Right hindlimb (tissue), 1 donor: ENCODE data around the gene SLC25A4.
"Not testable (repeated sequence)": the region's sequence is repeated elsewhere in the genome, so short reads cannot be mapped to it uniquely, and the experiment has no call there.

Source experiments
- DNase-seq: peaks from one replicate; pipeline ENCODE4 v3.0.0-alpha.2; 2018

SLC25A4 gene

DNA sequence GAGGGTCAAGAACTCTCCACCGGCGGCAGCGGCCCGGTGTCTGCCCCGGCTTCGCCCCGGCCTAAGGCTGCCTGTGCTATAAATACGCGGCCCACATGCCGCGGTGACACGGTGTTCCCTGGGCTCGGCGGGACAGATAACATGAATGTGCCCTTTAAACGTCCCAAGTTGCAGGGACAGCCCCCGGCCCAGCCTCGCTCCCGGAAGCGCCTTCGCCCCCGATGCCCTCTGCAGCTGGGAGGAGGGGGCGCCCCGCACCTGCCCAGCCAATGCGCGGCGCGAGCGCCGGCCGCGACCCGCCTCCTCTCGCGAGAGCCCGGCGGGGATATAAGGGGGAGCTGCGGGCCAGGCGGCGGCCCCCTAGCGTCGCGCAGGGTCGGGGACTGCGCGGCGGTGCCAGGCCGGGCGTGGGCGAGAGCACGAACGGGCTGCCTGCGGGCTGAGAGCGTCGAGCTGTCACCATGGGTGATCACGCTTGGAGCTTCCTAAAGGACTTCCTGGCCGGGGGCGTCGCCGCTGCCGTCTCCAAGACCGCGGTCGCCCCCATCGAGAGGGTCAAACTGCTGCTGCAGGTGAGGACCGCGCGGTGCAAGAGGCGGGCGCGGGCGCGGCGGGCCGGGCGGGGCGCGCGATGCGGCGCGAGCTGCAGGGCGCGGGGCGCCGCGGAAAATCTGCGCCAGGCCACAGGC is at the start of gene SLC25A4:
Gene SLC25A4, plus strand, starts transcription at position 355 of the 689 bp plus-strand sequence. Its CDS starts 107 bp downstream, at position 462.
- peak; percentile 87 for DNase-seq

DNA sequence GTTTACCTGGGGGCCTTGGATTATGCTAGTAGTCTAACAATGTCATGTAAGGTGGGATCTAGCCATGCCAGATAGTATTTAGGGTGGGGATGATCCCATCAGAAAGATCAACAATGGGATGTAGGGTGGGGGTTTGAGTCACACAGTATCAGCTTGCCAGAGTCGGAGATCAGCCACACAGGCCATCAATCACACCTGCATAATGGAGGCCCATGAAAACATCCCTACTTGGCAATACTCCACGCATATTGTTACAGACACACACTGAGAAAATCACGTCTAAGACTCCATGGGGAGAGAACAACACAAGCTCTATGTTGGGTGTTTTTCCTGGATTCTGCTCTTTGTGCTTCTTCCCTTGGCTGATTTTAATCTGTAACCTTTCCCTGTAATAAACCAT is 49.5 kb upstream of the SLC25A4 start:
- DNase-seq: no peak

DNA sequence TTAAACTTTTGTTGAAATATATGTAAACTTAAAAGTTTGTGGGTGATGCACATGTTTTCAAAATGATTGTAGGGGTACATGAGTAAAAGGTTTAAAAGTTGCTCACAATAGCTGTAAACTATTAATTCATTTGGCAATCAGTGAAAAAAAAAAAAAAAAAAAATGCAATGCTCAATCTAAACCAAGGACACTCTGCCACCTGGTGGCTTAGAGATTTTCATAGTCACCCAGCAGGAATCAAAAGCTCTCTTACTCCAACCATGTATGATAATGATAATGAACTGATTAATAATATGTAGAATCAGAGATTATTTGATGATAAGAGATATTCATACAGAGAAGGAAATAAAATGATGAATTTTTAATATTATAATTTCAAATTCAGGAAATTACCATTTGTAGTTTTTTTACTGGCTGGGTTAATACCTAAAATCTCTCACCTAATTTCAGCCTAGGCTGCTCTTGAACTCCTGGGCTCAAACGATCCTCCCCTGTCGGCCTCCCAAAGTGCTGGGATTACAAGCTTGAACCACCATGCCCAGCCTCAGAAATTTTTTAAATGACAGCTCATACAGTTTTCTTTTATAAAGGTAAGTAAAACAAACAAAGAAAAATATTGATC is 46.9 kb upstream of the SLC25A4 start:
- DNase-seq: peak; percentile 24

DNA sequence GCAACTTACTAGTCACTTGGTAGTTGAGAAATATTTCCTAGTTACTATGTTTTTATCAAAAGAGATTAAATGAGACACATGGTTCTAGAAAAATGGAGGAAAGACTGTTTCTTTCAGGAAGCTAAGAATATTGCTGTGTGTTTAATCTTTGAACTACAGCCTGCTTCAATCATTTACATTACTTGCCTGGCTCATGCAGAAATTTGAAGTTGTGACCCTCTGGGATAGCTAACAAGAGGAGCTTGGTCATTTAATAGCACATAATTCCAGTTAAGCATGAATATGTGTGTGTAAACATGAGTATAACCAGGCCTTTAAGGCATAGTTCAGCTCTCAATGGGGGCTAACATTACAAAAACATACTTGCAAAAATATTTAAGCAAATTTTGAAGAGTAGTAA is 44.6 kb upstream of the SLC25A4 start:
- DNase-seq: no peak

DNA sequence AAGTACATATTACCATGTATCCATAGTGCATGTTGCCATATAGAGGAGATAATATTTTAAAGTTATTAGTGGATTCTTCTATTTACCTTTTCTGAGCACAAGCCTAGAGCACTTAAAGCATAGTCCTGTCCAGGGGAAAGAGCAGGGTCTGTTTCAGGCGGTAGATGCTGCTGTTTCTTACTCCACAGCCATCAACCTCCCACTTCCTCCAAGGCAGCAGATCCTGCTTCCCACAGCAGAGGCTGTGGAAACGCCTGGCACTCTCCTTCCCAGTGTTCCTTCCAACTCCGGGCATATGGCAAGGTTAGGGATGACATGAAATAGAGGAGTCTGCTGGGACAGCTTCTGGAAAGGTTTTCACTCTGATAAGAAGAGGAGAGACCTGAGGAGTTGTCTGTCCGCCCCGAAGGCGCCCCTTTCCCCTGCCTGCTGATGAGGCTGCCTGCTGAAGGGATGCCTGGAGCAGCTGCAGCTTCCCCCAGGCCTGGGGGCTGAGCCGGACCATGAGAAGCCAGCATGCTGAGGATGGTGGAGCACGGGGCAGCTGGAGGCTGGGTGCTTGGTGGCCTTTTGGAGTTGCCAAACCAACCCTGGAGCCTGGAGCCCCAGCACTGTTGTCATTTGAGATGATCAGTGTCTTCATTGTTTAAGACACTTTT is 43.9 kb upstream of the SLC25A4 start:
- peak; percentile 21 for DNase-seq

DNA sequence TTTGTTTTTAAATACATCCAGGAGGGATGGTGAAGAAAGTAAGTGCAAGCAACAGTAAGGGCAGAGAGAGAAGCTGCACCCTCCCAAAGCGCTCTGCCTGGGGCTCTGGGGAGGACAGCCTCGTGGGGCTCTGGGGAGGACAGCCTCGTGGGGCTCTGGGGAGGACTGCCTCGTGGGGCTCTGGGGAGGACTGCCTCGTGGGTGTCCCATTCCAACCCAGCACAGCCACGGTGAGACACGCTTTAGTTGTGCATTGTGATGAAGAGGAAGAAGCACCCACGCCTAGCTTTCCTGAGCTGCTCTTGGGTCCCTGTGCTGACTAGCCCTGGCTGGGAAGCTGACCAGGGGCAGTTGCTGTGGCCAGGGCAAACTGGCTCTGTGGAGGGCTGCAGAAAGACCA is 43.1 kb upstream of the SLC25A4 start:
- no peak for DNase-seq

DNA sequence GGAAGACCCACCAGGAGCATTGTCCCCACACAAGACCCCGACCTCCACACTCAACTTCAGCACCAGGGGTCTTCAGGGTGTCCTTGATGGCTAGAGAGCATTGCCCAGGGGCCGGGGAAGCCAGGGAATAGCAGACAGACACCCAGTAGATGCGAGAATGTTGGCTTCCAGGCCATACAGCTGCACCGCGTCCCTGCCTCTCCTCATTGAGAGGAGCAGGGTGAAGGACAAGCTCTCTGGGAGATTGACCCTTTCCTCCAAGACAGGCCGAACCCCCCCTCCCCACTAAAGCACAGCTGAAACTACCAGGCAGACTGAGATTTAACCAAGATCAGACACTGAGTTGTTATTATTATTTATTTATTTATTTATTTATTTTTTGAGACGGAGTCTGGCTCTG is 42.6 kb upstream of the SLC25A4 start:
- no peak for DNase-seq

DNA sequence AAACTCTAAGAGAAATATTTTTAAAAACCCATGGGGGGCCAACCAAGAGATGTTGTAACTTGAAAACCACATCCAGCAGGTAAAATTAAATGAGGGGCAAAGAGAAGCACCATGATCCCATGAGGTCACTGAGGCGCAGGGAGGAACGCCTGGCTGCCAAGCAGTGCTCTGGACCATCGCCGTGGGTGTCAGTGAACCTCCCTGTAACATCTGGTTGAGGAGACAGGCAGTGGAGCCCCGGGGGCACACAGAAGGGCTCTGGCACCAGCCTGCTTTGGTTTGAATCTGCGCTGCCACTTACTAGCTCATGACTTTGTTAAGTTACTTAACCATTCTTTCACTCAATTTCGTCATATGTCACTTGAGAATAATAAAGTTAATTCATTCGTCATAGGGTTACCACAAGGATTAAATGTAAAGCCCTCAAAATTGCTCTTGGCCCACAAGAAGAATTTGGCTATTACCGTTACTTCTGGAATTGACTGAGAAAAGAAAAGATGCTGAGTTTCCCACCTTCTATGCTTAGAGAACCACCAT is 41.6 kb upstream of the SLC25A4 start:
- no peak for DNase-seq

DNA sequence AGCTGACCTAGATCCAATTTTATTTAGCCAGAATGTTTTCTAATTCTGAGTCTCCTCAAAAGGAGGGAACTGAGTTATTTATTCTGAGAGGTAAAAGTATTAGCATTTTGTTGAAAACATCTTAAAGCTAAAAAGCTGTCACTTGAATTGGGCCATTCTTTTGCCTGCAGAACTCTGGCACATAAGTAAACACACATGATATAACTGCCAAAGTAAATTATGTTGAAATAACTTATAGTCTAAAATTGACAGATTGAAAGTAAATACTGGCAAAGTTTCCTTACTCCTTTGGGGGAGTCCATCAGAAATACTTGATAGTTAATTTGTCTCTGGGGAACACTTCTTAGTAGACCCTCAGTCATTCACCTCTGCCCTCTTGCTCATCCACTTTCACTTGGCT is 38.3 kb upstream of the SLC25A4 start:
- no peak for DNase-seq

DNA sequence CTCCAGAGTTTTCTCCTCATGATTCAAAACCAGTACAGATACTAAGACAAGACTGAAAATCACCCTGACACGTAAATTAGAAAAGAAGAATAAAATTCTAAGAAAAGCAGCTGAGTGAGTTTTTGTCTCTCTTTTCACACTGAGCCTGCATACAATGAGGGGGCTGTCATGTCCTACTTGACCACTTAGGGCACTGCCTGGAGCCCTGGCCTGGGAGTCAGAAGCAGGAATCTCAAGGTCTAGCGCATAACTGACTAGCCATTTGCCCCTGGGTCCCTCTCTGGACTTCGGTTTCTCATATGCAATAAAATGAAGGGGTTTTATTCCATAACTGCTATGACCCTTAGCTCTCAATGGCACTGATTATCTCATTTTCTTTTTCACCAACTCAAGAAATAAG is 36.7 kb upstream of the SLC25A4 start:
- DNase-seq: no peak

DNA sequence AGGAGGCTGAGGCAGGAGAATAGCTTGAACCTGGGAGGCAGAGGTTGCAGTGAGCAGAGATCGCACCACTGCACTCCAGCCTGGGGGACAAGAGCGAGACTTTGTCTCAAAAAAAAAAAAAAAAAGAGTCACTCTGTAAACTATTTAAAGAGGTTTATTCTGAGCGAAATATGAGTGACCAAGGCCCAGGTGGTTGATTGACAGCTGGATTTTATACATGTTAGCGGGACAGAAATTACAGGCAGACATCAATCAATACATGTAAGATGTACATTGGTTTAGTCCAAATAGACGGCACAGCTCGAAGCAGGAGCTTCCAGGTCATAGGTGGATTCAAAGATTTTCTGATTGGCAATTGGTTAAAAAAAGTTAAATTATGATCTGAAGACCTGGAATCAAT is 35.5 kb upstream of the SLC25A4 start:
- DNase-seq: not testable (repeated sequence)

DNA sequence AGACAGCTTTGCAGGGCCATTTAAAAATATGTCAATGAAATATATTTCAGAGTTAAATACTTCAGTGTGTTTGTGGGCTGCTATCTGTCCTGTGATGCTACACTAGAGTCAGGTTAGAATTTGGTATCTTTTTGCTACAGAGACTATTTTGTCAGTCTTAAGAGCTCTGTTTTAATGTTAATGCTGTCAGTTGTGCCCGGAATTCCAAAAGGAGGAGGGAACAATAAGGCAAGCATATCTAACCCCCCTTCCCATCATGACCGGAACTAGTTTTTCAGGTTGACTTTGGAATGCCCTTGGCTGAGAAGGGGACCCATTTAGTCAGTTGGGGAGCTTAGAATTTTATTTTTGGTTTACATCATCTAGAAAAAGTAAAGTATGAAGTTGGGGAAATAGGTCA is 34.9 kb upstream of the SLC25A4 start:
- no peak for DNase-seq

DNA sequence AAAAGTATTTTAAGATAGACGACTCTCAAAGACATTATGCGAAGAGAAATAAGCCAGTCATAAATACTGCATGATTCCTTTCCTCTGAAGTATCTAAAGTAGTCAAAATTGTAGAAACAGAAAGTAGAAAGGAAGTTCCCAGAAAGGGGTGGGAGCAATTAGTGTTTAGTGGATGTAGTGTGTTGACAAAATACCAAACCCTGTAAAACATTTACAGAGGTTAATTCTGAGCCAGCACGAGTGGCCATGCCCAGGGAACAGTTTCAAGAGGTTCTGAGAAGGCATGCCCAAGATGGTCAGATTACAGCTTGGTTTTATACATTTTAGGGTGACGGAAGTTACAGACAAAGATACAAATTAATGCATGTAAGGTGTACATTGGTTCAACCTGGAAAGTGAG is 34.4 kb upstream of the SLC25A4 start:
- DNase-seq: no peak

DNA sequence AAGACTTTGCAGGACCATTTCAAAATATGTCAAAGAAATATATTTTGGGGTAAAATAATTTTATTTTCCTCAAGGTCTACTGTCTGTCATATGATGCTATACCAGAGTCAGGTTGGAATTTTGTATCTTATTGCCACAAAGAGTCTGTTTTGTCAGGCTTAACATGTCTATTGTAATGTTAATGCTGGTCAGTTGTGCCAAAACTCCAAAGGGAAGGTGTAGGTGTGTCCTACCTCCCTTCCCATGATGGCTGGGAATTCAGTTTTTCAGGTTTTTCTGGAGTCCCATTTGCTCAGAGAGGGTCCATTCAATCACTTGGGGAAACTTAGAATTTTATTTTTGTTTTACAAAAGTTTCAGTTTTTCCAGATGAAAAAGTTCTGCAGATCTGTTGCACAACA is 33.3 kb upstream of the SLC25A4 start:
- DNase-seq: no peak

DNA sequence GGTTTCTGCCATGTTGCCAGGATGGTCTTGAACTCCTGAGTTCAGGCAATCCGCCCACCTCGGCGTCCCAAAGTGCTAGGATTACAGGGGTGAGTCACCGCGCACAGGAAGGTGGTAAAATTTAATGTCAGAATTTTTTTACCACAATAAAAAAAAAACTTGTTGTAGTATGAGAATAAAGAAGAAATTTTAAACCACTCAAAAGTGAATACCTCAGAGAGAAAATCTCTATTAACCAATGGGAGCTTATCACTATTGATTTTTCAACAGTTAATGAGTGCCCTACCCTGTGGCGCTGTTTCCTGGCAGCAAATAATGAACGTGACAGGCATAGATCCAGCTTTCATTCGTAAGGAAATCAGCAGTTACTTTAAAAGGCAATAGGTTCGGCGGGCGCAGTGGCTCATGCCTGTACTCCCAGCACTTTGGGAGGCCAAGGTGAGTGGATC is 32.7 kb upstream of the SLC25A4 start:
- no peak for DNase-seq

DNA sequence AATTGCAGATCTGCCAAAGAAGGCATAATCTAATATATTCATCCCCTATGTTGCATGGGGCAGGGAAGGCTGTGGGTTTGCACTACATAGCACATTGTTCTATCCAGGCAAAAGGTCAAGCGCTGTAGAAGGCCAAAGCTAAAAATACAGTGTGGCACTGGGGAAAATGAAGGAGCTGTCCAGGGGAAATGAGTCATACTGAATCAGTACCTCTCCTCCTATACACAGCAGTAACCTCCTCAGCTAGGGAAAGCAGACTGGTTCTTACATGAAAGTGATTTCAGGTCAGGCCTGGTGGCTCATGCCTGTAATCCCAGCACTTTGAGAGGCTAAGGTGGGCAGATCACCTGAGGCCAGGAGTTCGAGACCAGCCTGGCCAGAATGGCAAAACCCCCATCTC is 31.0 kb upstream of the SLC25A4 start:
- DNase-seq: peak; percentile 37

DNA sequence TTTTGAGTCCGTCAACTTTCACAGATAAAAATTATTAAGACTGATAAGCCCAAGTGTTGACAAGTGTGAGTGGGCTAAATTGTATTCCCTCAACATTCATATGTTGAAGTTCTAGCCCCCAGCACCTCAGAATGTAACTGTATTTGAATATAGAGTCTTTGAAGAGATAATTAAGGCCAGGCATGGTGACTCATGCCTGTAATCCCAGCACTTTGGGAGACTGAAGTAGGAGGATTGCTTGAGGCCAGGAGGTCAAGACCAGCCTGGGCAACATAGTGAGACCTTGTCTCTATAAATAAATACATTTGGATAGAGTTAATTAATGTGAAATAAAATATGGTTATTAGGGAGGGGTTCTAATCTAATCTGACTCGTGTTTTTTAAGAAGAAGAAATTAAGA is 29.7 kb upstream of the SLC25A4 start:
- DNase-seq: no peak

DNA sequence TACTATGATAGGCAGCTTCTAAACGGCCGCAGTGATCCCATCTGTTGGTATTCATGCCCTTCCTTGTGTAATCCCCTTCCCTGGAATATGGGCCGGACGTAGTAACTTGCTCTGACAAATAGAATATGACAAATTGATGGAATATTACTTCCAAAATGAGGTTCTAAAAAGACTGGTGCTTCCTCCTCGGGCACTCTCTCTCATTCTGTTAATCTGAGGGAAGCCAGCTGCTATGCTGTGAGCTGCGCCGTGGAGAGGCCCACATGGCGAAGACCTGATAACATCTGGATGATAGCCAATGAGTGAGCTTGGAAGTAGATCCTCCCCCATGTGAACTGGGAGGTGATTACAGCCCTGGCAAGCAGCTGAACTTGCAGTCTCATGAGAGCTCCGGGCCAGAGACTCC is 27.2 kb upstream of the SLC25A4 start:
- peak; percentile 48 for DNase-seq

DNA sequence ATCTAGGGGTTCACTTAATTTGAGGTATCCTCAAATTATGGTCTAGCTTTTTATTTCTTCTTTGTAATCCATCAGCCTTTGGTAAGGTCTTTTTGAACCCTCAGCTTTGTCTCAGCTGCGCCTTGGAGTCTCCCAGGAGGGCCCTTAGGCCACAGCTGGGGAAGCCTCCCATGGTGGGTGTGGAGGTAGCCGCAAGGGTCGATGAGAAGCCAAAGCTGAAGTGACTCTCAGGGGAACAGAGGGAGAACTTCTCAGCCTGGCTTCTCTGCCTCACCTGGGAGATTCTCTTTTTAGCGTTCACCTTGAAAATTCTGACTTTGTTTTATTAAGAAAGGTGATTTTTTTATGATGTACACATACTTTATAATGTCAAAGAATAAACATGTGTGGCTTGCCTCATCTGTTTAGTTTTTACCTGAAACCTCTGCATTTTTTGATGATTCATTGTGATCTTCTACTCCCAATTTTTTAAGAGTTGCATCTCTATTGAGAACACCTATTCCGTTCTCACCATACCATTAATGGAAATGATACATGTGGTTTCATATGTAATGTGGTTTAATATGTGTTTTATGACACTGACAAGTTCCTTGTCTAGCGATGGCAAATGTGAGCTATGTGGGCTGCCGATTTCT is 25.6 kb upstream of the SLC25A4 start:
- DNase-seq: no peak

DNA sequence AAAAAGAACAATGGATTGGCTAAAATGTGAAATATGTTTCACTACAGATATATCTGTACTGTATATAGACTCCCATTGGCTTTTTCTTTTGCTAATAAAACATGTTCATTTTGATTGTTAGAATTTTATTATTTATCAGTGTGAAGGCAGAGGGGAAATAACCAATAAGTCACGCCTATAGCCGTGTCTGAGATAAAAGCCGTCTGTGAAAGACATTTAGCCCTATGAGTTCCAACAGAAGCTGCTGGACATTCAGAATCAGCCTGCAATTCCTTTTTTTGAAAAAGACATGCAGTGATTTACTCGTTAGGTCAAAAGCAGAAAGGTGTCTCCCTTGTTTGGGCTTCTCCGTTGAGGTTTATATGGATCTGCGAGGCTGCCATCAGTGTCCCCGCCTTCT is 24.2 kb upstream of the SLC25A4 start:
- no peak for DNase-seq

DNA sequence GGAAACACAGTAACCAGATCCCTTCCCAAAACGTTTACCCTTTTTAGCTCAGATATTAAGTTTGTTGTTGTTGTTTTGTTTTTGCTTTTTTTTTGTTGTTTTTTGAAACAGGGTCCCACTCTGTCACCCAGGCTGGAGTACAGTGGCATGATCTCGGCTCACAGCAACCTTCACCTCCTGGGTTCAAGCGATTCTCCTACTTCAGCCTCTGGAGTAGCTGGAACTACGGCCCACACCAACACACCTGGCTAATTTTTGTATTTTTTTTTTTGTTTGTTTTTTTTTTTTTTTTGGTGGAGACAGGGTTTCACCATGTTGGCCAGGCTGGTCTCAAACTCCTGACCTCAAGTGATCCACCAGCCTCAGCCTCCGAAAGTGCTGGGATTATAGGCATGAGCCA is 23.6 kb upstream of the SLC25A4 start:
- not testable (repeated sequence) for DNase-seq

DNA sequence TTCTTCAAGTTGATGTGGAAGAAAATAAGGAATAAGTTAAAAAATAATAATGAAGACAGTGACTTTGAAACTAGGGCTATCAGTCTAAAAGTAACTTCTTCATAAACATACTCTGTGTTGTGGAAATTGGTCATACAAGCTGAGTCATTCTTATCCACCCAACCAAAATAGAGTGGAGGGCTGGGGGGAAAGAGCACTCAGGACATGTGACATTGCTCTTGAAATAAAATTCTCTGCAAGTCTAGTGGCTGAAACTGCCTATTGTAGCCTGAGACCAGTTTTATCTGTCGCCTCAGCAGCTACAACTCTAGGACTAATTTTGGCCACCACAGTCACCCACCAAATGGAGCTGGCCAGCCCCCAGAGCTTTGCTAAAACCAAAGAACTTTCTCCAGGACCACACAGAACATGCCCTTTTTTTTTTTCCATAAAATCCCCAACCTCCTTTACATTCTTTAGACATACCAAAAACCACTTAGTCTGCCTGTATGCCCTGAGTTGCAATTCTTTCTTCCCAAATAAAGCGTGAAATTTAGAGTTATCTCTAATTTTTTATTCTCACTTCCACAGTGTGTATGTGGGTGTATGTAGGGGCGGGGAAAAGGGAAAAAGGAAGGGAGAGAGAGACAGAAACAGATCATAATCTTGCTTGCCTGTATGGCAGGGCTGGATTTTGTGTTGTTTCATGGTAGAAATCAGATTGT is 23.0 kb upstream of the SLC25A4 start:
- no peak for DNase-seq

DNA sequence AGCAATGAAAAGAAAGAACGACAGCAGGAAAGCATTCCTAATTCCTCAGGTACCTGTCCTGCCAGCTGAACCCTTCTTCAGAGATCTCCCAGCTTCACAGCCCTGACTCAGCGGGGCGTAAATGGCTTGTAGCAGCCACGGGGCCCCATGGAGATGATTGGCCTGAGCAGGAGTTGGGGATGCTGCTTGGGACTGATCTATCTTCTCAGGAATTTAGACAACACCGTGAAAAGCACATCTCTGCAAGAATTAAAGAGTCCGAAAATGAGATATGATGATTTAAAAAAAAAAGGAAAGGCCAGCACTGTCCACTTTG is 22.5 kb upstream of the SLC25A4 start:
- DNase-seq: no peak
